Activated effector memory CD4-positive, alpha-beta T cell treated with Interleukin-2 at 50 U/mL for 16 hours (primary cell): ENCODE data around the gene COLEC12.

Experiments
- DNase-seq: peaks from one replicate; pipeline ENCODE4 v3.0.0-alpha.2; 2020

Gene COLEC12

DNA sequence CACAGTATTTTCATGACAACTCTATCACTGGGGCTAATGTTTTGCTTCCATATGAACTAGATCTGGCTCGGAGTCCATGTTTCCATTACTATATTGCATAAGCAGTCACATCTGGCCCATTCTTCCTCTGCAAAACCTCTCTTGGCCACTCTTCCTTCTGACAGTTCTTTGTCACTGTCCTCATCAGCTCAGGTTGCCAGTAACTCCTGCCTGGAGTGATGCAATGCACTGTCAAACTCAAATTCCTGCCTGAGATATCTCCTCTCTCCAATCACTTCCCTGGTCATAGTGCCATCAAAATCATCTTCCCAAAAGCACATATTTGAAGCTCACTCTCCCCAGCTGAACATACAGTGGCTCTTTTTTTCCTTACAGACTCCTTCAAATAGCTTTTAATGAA, 66.1 kb downstream of the COLEC12 start:
- no peak for DNase-seq

DNA sequence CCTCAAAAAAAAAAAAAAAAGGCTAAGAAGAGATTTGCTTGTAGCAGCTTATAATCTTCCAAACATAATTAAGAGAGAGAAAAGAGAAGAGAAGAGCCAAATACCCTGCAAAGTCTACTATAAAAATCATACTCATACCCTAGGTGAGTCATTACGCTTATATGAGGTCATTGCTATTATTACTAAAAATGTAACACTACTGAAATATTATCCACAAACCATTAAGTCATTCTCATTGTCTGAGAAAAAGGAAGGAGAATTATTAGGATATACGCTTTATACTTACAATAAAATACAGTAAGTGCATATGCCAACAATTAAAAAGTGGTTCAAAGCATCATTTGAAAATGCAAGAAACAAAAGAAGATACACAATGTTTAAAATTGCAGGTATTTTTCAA, 66.5 kb downstream of the COLEC12 start:
- no peak for DNase-seq

DNA sequence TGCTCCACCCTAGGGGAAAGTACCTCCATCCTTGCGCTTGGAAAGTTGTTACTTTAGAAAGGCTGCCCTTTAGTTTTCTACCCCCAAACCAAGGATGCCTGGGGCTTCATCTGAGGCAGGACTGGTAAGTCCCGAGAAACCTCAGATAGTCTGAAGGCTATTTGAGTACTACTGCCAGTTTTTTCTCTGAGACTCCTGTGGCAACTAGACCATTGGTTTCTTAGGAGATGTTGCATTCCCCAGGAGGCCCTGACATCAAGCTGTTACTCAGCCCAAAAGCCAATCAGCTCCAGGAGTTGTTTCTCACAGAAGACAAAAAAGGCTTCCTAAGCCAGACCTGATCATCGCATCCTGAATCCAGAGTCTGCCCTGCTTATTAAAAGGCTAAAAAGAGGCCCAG, 67.2 kb downstream of the COLEC12 start:
- DNase-seq: no peak

DNA sequence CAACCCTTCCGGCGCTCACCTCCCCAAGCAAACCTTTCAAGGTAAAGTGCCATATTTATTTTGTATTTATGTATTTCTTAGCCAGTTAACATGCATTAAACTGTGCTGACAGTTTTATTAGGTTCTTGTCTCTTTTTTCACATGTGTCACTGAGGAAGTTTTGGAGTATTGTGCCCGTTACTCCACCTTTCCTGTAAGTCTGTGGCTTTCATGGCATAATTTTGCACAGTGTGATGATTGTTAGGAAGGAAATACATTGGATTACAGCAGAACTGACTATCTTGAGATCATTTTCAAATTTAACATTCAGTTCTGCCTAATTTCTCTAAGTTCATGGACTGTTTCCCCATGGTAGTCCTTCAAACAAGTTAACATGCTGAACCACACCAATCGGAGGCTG, 67.7 kb downstream of the COLEC12 start:
- no peak for DNase-seq

DNA sequence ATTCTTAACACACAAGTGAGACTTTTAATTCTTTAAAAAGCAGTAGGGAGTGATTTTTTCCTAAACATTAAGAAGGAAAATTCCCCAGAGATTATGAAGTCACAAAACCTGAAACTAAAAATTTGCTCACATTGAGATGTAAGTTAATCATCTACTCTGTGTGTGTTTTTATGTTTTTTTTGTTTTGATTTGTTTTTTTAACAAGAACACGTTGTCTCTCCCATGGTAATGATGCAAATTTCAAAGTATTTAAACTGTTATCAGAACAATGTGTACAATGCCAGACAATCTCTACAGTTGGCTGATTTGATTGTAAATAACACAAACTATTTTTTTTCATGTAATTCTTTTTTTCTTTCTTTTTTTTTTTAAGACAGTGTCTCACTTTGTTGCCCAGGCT, 71.5 kb downstream of the COLEC12 start:
- DNase-seq: no peak

DNA sequence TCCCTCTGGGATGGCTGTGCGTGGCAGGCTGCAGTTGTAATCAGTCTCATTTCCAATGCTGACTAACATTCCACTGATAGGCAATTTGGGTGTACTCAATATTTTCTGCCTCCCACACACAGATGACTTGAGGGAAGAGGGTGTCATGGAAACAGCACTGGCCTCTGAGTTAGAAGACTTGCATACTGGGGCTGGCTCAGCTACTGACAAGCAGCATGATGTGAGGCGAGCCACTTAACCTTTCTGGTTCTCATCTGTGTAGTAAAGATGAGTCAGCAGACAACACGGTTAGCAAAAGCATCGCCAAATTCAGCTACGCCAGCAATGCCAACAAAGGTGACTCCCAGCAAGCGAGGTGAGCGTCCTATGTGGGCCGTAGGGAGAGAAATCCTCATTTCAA, 73.5 kb downstream of the COLEC12 start:
- no peak for DNase-seq

DNA sequence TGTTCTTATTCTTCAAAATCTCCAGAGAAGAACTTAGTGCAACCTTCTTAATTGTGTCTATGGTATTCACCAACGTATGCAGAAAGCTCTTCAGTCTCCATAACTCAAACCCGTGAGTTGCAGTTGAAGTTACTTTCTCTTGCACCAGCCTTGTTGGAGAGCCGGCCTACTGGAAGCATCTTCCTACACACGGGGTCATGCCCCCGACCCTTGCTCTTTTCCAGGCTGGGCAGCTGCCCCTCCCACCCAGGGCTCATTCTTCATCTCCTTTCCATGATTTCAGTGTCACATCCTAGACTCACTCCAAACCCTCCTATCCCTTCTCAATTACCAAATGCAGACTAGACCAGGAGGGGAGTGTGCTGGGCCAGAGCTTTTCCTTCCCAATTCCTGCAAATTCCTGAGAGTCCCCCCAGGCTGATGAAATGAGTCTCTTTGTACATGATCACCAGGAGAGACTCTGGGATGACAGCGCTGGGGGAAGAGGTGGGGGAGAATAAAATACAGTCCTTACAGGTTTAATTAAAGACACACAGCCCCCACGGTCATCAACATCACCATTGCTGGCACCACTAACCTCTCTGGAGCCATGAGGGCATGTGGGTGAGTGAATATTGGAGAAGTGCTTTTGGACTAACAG, 75.3 kb downstream of the COLEC12 start:
- no peak for DNase-seq

DNA sequence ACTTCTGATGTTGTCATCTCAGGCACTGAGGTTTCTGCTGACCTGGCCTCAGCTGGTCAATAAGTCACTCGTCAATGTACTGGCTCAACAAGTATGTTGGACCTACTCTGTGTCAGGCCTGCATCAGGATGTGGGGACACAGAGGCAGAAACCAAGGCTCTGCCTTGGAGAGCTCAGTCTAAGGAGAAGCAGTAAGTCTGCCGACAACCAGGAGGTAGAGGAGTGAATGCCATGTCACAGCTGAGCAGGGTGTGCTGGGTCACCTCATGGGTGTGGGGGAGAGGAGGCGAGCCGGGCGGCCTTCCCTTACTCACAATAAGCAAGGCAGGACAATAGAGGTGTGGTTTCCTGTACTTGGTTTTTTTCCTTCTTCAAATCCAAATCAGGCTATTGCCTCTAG, 75.8 kb downstream of the COLEC12 start:
- no peak for DNase-seq

DNA sequence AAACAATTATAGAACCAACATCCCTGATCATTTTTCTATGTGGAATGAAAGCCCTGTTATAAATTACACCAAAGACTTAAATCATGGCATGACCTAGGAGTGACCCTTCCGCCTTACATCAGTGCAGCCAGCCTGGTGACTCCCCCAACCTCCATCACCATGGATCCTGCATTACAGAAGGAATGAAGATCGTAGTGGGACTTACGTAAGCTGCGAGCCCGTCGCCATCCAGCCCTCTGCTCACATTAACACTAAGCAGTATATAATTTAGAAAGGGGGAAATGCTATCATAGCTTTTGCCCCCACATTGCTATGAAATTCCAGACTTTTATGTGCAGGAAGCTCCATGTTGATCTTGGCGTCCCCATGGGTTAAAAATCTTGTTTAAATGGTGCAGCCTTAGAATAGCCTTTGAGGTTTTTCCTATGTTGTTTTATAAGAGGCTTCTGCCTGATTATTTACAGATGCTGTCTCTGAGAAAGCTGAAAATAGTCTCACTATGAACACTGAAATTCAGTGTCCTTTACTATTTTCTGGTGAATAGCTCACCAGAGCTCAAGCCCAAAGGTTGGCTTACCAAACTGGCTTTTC, 76.3 kb downstream of the COLEC12 start:
- DNase-seq: no peak

DNA sequence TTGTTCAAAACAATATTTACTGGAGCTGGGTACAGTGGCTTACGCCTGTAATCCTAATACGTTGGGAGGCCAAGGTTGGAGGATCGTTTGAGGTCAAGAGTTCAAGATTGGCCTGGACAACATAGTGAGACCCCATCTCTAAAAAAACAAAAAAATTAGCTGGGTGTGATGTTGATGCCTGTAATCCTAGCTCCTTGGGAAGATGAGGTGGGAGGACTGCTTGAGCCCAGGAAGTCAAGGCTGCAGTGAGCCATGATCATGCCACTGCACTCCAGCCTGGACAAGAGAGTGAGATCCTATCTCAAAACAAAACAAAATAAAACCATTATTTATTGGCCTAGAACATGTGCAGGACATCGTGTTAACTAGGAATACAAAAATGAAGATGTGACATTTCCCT, 77.5 kb downstream of the COLEC12 start:
- no peak for DNase-seq

DNA sequence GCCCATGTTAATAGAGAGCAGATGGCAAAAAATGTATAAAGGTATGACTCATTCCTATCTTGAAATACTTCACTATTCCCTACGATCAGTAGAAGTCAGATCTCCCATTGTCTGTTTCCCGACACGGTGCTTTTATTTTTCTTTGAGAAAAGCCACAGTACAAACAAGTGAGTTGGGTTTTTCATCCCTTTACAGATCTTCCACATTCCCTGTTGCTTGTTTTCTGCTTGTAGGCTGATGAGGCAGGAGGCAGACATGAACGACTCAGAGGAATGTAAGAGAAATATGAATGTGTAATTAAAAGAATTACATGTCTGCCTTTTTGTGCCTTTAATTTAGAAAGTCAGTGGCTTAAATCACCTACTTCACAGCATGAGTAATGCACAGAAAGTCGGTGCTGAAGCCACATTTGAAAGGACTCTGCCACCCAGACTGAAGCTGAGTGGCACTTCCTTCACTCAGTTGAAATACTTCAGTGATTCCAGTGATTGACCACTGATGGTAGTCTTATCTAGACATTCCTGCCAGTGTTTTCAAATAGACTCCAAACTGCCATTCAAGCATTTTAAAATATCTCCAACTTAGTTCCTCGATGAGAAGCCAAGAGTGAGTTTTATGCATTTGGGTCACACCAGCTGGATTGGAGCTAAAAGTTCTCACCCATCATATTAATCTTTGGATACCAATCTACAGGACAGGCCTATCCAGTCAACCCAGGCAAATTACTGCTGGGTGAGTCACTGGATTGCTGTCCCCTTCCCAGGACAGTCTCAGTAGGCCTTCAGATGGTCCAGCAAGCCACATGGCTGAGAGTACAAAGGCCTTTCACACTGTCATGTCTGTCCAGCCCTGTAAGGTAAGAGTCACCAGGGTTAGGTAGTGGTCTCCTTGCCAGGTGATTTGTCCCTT, 79.0 kb downstream of the COLEC12 start:
- no peak for DNase-seq

DNA sequence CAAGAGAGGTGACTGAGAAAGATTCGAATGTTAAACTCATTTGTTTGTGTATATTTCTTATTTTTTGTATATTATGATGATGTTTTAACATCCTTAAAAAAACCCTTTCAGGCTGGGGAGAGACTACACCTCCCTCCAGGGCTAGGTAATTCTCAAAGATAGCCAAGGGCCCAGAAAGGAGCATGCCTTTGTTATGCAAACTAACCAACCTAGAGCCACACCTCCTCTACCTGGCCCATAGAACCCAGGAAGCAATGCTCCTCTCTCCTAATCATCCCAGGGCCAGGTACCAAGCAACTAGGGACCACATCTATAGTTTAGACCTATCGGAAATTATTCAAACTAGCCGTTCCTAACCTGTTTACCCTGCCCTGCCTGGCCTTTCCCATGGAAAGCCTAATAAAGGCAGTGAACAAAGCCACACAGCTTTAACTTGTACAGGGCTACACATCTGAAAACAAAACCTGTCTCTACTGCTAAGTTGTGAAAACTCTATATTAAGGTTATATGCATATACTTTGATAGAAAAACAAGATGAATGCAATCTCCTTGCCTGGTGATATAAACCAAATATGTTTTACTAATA, 79.7 kb downstream of the COLEC12 start:
- no peak for DNase-seq

DNA sequence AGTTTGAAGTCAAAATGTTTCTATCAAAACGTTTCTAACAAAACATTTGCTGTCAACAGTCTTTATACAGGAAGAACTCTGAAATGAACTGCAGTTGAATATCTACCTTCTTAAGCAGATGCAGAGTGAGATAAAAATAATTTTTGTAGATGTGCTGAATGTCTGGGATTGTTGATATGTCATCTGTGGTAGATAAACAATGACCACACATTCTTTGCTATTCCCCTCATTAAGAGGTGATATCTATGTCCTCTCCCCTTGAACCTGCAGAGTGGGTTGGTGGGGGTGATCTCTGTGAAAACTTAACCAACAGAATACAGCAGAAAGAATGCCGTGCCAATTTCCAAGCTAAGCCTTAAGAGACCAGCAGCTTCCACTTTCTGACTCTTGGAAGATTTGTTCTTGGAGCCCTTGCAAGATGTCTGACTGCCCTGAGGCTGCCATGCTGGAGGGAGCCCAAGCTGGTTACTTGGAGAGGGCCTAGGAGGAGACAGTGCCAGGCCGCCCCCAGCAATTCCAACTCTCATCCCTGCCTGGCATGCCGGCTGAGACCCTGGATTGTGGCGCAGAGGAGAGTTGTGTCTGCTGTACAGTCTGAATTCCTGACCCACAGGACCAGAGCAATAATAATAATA, 80.8 kb downstream of the COLEC12 start:
- no peak for DNase-seq

DNA sequence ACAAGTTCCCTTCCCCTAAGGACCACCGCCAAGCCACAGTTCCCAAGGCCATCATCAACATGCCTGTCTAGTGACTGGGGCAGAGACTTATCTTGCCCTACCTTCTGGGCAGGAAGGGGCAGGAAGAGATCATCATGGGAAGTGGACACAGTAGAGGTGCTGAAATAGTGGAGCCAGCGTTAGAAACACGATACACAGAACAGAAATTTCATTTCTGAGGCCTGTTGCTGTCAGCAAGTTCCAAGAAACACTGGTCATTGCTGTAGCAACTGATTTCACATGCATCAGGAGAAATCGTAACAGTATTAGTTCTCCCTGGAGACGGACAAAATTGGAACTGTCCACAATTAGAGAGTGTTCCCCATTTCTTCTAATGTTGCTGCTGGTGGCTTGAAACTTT, 83.0 kb downstream of the COLEC12 start:
- no peak for DNase-seq

DNA sequence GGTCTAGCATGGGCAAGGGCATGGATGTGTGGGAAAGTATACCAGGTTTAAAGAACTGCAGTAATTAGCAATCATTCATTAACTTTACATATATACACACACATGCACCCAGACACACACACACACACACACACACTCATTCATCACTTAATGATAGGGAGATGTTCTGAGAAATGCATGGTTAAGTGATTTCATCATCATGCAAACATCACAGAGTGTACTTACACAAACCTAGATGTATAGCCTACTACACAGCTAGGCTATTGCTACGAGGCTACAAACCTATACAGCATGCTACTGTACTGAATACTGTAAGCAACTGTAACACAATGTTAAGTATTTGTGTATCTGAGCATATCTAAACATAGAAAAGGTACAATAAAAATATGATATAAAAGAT, 83.6 kb downstream of the COLEC12 start:
- no peak for DNase-seq

DNA sequence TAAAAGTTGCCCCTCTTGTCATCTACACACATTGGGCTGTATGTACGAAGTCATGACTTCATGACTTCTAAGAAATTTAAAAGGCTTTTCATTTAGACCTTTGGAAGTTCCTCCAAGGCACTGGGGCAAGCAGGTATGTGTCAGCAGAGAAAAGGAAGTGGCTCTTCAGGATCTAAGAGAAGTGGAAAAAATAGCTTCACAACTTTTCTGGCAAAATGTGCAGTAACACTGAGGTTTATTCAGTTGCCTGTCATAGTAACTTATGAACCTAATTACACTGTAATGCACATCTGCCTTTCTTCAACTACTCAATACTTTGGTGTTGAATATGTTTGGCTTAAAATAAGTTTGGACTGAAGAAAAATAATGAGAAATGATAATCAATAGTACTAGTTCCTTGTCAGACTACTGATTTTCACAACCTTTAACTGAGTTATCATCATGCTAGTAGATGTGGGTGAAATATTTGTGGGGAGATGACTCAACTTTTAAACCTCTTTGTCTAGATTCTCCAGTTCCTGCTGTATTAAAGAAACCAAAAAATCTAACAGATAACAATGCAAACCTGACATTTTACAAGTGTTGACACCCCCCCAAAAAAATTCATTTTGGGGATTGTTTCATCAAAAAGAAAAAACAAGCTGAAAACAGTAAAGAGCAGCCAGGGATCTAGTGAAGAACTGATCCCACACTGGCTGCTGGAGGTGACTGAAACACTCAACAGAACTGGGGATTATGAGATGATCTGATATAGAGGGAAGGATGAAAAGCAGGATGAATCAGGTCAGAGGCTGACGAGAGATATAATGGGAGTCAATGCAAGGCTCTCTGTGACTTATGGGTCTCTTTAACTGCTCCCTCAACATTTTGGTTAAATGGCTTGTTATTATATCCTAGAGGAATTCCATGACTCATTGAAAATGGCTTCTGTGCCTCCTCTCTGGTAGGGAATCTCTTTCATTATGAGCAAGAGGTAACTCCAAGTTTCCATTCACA, 84.6 kb downstream of the COLEC12 start:
- DNase-seq: no peak

DNA sequence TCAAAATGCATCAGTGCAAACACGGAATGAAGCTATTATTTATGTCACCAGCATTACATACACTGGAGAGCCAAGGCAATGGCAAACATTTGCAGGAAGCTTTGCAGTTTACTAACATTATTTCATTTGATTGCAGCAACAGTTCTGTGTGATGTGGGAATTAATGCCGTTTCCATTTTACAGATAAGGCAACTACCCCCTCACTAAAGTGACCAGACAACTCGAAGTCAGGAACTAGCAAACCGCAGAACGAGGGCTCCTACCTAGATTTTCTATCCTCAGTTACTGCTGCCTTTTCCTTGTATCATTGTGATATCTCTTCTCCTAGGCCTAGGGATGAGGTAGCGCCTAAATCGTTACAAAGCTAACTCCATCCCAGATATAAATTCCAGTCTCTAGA, 85.5 kb downstream of the COLEC12 start:
- no peak for DNase-seq

DNA sequence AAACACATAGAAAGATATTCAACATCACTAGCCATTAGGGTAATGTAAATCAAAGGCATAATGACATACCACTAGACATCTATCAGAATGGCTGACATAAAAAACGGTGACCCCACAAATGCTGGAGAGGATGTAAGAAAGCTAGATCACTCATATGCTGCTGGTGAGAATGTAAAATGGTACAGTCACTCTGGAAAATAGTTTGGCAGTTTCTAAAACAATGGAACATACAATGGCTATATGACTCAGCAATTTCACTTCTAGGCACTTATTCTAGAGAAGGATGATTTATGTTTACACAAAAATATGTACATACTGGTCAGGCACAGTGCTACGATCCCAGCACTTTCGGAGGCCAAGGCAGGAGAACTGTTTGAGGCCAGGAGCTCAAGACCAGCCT, 87.3 kb downstream of the COLEC12 start:
- DNase-seq: no peak

DNA sequence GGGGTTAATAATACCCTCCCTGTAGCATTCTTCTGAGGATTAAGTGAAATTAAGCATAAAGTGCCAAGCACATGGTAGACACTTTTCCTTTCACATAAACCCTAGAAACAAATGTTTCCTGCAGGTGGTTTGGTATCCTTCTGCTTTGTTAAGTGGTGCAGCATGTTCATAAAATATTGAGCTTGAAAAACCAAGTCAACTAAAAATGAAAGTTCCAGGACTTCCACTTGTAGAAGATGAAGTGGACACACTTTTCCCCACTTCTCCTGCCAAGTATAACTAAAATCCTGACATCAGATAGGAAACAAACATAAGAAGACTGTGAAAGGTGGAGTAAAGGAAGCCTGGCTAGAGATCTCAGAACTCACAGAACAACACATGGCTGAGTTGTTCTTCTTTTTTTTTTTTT, 90.5 kb downstream of the COLEC12 start:
- DNase-seq: no peak

DNA sequence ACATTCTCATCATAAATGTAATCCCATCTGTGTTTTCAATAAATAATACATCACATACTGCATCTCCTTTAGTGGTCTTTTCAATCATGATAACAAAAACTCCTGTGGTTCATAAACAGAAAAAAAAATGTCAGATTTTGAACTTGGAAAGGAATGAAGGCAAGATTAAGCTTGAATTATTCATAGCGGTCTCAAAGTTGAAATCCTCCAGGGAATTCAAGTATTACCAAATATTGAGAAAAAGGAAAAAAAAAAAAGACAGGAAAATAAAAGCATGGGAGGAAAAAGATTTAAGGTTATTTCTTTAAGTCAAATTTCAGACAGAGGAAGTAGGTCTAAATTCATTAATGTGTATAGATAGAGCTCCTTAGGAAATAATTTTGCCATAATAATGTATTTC, 92.1 kb downstream of the COLEC12 start:
- DNase-seq: no peak

DNA sequence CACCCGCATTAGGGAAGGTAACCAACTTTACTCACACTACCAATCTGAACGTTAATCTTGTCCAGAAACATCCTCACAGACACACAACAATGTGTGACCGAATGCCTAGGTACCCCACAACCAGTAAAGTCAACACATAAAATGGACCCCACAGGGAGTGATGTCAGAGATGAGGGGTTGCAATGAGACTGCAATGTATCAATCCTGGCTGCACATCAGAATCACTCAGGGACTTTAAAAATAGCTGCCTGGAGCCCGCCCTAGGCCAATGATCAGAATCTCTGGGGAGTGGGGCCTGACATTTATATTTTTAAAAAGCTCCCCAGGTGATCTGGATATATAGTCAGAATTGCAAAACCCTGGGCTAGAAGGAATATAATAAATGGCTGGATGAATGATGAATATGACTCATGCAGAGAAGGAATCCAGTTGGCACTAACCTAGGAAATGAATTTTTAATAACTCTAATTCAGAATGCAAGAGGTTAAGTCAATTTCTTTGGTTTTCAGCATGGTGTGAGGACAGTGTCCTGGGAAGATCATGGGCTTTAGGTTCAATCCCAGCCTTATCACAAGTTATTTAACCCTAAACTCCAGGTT, 92.8 kb downstream of the COLEC12 start:
- no peak for DNase-seq

DNA sequence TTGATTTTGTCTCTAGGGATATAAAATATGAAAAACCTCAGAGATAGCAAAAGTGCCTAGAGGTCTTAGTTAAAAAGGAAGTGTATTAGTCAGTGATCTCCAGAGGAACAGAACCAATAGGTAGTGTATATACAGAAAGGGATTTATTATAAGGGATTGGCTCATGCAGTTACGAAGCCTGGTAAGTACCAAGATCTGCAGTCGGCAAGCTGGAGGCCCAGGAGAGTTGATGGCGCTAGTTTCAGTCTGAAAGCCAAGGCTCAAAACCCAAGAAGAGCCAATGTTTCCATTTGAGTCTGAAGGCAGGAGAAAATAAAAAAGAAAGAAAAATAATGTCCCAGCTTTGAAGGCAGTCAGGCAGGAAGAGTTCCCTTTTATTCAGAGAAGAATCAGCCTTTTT, 93.3 kb downstream of the COLEC12 start:
- DNase-seq: no peak
